ENCODE measurements around the gene HOXA13. TPM values are rescaled to one million over a fixed set of nuclear protein-coding genes. Genes with fewer than 3 reads are reported as not detected.

Gene HOXA13
- total RNA-seq, 6 donors from 2014 or later: not detected

GRCh38 chr7:27151341-27151930 is 48.5 kb downstream of the HOXA13 start:
- Histone ChIP-seq H3K4me3 (peak overlapping the region; percentile 10 to 74 (median 46)), H3K27me3 (peaks cover 0 to 74% (median 40%) of the 10 kb centered on the region in 4 donors), H3K27ac (peak overlapping the region; percentile 84 to 95 (median 88)), H3K36me3 (no peaks in the 10 kb centered on the region), H3K4me1 (peaks cover 44 to 61% (median 52%) of the 10 kb centered on the region in 4 donors), H3K9me3 (no peaks in the 10 kb centered on the region)
- 11% methylated on average over 19 to 27 of the region's 27 CpGs for WGBS, 2 donors
- no peak for DNase-seq
- no peak for ATAC-seq (ENCODE audit: low FRiP score in 2 of 2)
- TF ChIP-seq POLR2AphosphoS5 (IDR thresholded peaks at IDR 0.05): no peak
- TF ChIP-seq POLR2A (IDR thresholded peaks at IDR 0.05): no peak
- no peak for TF ChIP-seq CTCF (IDR thresholded peaks at IDR 0.05)
- TF ChIP-seq EP300 (IDR thresholded peaks at IDR 0.05): no peak

DNA sequence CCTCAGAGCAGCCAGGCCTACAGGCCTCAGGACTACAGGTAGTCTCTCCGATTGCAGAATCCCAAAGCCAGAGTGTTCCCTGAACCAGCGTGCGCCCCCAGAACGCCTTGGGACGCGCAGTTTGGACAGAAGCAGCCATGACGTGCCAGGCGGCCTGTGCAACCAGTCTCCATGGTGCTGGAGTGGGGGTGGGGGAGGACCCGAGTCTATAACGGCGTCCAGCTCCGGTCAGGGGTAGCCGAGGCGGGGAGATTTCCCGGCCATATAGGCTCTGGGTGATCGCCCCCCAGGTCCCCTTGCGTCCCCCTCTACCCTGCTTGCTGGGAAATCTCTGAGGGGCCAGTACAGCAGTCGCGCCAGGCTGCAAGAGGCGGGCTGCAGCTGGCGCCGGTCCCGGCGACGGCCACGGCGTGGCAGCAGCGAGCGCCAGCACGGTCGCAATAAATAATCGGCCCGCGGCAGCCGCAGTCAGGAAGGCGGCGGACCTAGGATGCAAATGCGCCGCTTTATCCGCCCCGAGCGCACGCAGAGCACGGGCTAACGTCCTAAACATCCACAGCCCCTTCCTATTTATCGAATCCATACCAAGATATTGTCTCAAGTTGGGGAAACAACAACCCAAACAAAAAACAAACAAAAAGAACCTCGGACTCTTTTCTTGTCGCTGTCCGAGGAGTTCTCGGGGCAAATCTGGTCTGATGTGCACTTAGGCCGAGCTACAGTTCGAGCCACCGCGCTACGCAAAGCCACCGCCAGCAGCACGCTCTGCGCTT is 49.1 kb downstream of the HOXA13 start:
- TF ChIP-seq POLR2A (IDR thresholded peaks at IDR 0.05) (peak in 2 of 4 donors; percentile 56 to 58), CTCF (IDR thresholded peaks at IDR 0.05) (peak; percentile 85 to 92 (median 88)), EP300 (IDR thresholded peaks at IDR 0.05) (no peak), POLR2AphosphoS5 (IDR thresholded peaks at IDR 0.05) (peak; percentile 66 to 70)
- 2 to 3% methylated on average over 42 to 58 of the region's 58 CpGs for WGBS, 2 donors
- H3K27me3 ChIP-seq: peaks cover 0 to 67% (median 37%) of the 10 kb centered on the region in 4 donors
- H3K27ac ChIP-seq: peak overlapping the region; percentile 84 to 95 (median 88)
- no peaks in the 10 kb centered on the region for H3K36me3 ChIP-seq
- H3K4me1 ChIP-seq: peaks cover 37 to 54% (median 45%) of the 10 kb centered on the region in 4 donors
- peak overlapping the region; percentile 16 to 74 (median 46) for H3K4me3 ChIP-seq
- no peaks in the 10 kb centered on the region for H3K9me3 ChIP-seq
- DNase-seq (peak; percentile 64 to 95), ATAC-seq (ENCODE audit: low FRiP score in 2 of 2) (peak; percentile 64 to 87)

DNA sequence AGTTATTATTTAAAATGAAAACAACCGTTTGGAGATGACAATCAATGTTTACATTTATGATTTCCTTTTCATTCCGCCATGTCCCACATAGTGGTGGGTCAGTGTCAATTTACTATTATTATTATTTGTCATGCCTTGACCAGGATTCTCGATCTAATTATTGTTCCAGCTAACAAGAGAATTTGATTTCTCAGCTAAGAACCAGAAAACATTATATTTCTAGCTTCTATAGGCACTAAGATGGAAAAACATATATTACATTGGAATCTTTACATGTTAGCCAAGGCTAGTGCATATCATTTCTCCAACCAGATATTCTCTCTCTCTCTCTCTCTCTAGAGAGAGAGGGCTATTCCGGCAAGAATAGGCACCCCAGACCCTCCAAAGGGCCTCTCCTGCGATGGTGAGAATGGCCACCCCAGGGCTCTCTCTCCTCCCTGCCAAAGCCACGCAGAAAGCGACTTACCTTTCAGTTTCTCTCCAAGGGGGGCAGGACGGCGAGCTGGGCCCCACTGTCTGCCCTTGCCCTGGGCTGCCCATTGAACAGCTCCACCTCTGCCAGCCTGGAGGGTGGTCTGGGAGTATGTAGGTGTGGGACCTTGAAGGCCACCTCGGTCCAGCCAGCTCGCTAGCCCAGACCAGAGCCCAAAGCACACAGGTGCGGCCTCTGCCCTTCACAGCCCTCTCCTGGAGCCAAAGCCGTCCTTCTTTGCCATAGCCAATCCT is 49.9 kb downstream of the HOXA13 start:
- no peaks in the 10 kb centered on the region for H3K36me3 ChIP-seq
- H3K27me3 ChIP-seq: peaks cover 0 to 60% (median 33%) of the 10 kb centered on the region in 4 donors
- H3K4me1 ChIP-seq: peaks cover 31 to 48% (median 39%) of the 10 kb centered on the region in 4 donors
- H3K9me3 ChIP-seq: no peaks in the 10 kb centered on the region
- DNase-seq (no peak), ATAC-seq (ENCODE audit: low FRiP score in 2 of 2) (no peak)
- TF ChIP-seq EP300 (IDR thresholded peaks at IDR 0.05): no peak
- H3K4me3 ChIP-seq: peak overlapping the region; percentile 16 to 74 (median 46)
- WGBS, 2 donors: 33 to 37% methylated on average over 9 to 13 of the region's 13 CpGs
- peak overlapping the region; percentile 84 to 95 (median 88) for H3K27ac ChIP-seq

GRCh38 chr7:27148756-27149641 is 50.9 kb downstream of the HOXA13 start:
- TF ChIP-seq POLR2A (IDR thresholded peaks at IDR 0.05) (no peak), EP300 (IDR thresholded peaks at IDR 0.05) (no peak), POLR2AphosphoS5 (IDR thresholded peaks at IDR 0.05) (no peak), CTCF (IDR thresholded peaks at IDR 0.05) (no peak)
- 41 to 42% methylated on average over 19 to 30 of the region's 30 CpGs for WGBS, 2 donors

More at GRCh38 chr7:27148756-27149641, 50.9 kb downstream of the HOXA13 start:
- H3K27ac ChIP-seq: peak overlapping the region; percentile 84 to 95 (median 88)
- peaks cover 25 to 48% (median 35%) of the 10 kb centered on the region in 4 donors for H3K4me1 ChIP-seq
- peaks cover 0 to 53% (median 32%) of the 10 kb centered on the region in 4 donors for H3K27me3 ChIP-seq
- no peaks in the 10 kb centered on the region for H3K9me3 ChIP-seq
- H3K4me3 ChIP-seq: peak overlapping the region in 3 of 4 donors; percentile 24 to 74 (median 62)
- DNase-seq (peak in 1 of 2 donors; percentile 68), ATAC-seq (ENCODE audit: low FRiP score in 2 of 2) (no peak)
- H3K36me3 ChIP-seq: no peaks in the 10 kb centered on the region

All from upper lobe of left lung (tissue), 6 donors.